Transverse colon (tissue), 3 donors: ENCODE results near the gene ACACA.

Source experiments
- EP300 ChIP-seq: sonication (generic); formaldehyde crosslinking; IDR thresholded peaks from one replicate; pipeline ENCODE4 v1.6.1; 2017; ENCODE audit warnings: antibody characterized with exemption, low read depth
- POLR2A ChIP-seq: fragments of 450-650 bp; IDR thresholded peaks from one replicate; pipeline ENCODE4 v1.6.1; 2016; ENCODE audit warnings: antibody characterized with exemption, mild to moderate bottlenecking, moderate library complexity
- TF ChIP-seq, protein P1 (sequence below), 5 experiments: fragments of 200-600 bp in 3 of 5; fragments of 450-650 bp in 2 of 5; sonication (generic) in 3 of 5; IDR thresholded peaks; 1 replicate in 2 of 5; 2 replicates in 3 of 5; pipeline ENCODE4 v1.5.1; 2016 to 2017; ENCODE audit warnings: antibody characterized with exemption in 5 of 5, inconsistent platforms in 3 of 5, mild to moderate bottlenecking in 2 of 5, moderate library complexity in 1 of 5

DNA sequence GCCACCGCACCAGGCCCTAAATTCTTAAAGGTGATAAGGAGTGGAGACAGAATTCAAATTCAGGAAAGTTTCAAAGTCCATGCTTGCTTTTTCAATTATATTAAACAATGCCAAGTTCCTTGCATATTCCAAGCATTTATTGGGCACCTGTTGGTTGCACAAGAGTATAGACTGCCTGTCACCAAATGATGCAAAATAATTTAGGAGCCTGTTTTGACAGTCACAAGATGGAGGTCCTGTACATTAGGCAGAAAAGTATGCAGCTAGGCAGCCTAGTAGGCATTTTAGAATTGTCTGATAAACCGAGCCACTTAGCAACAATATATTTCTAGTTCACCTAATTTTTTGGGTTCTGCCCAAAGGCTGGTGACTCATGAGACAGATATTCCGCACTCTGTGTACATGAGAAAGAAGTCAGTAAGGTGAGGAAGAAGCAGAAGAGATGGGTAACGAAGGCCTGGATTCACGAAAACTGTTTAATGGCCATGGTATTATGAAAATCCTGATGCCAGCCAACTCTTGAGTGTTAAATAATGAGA lies 7.3 kb downstream of the ACACA start:
- TF ChIP-seq, protein P1, sequence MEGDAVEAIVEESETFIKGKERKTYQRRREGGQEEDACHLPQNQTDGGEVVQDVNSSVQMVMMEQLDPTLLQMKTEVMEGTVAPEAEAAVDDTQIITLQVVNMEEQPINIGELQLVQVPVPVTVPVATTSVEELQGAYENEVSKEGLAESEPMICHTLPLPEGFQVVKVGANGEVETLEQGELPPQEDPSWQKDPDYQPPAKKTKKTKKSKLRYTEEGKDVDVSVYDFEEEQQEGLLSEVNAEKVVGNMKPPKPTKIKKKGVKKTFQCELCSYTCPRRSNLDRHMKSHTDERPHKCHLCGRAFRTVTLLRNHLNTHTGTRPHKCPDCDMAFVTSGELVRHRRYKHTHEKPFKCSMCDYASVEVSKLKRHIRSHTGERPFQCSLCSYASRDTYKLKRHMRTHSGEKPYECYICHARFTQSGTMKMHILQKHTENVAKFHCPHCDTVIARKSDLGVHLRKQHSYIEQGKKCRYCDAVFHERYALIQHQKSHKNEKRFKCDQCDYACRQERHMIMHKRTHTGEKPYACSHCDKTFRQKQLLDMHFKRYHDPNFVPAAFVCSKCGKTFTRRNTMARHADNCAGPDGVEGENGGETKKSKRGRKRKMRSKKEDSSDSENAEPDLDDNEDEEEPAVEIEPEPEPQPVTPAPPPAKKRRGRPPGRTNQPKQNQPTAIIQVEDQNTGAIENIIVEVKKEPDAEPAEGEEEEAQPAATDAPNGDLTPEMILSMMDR (IDR thresholded peaks at IDR 0.05), result no peak
- no peak for TF ChIP-seq EP300
- TF ChIP-seq POLR2A, result no peak
